Kidney capillary endothelial cell (primary cell): ENCODE data around the gene CACNB4.

ENCODE experiments used
- DNase-seq: peaks from one replicate; pipeline ENCODE4 v3.0.0-alpha.2; 2018; ENCODE audit warnings: low spot score

Gene CACNB4

GRCh38 chr2:151783133-151783520 is 315.7 kb downstream of the CACNB4 start:
- no peak for DNase-seq
